Measurements from ENCODE around the gene PCDHA9.
"Not testable (repeated sequence)": the region's sequence is repeated elsewhere in the genome, so short reads cannot be mapped to it uniquely, and the experiment has no call there.

PCDHA9 gene

DNA sequence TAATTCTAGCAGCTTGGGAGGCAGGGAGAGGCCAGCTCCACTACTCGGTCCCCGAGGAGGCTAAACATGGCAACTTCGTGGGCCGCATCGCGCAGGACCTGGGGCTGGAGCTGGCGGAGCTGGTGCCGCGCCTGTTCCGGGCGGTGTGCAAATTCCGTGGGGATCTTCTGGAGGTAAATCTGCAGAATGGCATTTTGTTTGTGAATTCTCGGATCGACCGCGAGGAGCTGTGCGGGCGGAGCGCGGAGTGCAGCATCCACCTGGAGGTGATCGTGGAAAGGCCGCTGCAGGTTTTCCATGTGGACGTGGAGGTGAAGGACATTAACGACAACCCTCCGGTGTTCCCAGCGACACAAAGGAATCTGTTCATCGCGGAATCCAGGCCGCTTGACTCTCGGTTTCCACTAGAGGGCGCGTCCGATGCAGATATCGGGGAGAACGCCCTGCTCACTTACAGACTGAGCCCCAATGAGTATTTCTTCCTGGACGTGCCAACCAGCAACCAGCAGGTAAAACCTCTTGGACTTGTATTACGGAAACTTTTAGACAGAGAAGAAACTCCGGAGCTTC lies 13.7 kb upstream of the PCDHA9 start:
- not testable (repeated sequence) for DNase-seq (ENCODE audit: low read depth)

GRCh38 chr5:140835622-140836510 lies 12.3 kb upstream of the PCDHA9 start:
- no peak for DNase-seq (ENCODE audit: low read depth)

DNA sequence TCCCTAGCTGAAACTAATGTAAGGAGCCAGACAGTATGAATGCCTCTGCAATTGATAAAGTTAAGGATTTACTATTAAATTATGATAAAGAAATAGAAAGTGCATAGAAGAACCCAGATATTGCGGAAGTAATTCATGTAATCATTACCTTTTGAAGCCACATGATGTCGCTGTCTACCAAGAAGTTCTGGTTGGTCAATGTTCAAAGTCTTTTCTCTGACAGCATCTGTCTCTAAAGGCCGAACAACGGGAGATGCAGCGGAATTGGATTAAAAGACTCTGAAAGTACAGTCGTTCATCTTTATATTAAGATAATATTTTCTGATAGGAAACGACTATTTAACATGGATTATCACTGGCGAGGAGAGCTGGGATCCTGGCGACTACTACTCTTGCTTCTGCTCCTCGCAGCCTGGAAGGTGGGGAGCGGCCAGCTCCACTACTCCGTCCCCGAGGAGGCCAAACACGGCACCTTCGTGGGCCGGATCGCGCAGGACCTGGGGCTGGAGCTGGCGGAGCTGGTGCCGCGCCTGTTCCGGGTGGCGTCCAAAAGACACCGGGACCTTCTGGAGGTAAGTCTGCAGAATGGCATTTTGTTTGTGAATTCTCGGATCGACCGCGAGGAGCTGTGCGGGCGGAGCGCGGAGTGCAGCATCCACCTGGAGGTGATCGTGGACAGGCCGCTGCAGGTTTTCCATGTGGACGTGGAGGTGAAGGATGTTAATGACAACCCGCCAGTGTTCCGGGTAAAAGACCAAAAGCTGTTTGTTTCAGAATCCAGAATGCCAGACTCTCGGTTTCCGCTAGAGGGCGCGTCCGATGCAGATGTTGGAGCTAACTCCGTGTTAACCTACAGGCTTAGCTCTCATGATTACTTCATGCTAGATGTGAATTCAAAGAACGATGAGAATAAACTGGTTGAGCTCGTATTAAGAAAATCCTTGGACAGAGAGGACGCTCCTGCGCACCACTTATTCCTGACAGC lies 6.9 kb upstream of the PCDHA9 start, which contains the start of gene PCDHA8:
TSS of gene PCDHA8 (plus strand) at position 210 of the 985 bp plus-strand sequence. CDS start at position 345, 135 bp downstream.
- no peak for DNase-seq (ENCODE audit: low read depth)

DNA sequence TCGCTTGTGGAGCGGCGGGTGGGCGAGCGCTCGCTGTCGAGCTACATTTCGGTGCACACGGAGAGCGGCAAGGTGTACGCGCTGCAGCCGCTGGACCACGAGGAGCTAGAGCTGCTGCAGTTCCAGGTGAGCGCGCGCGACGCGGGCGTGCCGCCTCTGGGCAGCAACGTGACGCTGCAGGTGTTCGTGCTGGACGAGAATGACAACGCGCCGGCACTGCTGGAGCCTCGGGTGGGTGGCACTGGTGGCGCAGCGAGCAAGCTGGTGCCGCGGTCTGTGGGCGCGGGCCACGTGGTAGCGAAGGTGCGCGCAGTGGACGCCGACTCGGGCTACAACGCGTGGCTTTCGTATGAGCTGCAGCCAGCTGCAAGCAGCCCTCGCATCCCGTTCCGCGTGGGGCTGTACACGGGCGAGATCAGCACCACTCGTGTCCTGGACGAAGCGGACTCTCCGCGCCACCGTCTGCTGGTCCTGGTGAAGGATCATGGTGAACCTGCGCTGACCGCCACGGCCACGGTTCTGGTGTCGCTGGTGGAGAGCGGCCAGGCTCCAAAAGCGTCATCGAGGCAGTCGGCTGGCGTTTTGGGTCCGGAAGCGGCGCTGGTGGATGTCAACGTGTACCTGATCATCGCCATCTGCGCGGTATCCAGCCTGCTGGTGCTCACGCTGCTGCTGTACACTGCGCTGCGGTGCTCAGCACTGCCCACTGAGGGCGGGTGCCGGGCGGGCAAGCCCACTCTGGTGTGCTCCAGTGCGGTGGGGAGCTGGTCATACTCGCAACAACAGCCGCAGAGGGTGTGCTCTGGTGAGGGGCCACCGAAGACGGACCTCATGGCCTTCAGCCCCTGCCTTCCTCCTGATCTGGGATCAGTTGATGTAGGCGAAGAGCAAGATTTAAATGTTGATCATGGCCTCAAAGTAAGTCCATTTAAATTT lies 5.1 kb upstream of the PCDHA9 start:
- DNase-seq (ENCODE audit: low read depth), result no peak

DNA sequence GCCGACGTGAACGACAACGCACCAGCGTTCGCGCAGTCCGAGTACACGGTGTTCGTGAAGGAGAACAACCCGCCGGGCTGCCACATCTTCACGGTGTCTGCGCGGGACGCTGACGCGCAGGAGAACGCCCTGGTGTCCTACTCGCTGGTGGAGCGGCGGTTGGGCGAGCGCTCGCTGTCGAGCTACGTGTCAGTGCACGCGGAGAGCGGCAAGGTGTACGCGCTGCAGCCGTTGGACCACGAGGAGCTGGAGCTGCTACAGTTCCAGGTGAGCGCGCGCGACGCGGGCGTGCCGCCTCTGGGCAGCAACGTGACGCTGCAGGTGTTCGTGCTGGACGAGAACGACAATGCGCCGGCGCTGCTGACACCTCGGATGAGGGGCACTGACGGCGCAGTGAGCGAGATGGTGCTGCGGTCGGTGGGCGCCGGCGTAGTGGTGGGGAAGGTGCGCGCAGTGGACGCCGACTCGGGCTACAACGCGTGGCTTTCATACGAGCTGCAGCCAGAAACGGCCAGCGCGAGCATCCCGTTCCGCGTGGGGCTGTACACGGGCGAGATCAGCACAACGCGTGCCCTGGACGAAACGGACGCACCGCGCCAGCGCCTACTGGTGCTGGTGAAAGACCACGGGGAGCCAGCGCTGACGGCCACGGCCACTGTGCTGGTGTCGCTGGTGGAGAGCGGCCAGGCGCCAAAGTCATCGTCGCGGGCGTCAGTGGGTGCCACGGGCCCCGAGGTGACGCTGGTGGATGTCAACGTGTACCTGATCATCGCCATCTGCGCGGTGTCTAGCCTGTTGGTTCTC lies 1.9 kb downstream of the PCDHA9 start:
- not testable (repeated sequence) for DNase-seq (ENCODE audit: low read depth)

DNA sequence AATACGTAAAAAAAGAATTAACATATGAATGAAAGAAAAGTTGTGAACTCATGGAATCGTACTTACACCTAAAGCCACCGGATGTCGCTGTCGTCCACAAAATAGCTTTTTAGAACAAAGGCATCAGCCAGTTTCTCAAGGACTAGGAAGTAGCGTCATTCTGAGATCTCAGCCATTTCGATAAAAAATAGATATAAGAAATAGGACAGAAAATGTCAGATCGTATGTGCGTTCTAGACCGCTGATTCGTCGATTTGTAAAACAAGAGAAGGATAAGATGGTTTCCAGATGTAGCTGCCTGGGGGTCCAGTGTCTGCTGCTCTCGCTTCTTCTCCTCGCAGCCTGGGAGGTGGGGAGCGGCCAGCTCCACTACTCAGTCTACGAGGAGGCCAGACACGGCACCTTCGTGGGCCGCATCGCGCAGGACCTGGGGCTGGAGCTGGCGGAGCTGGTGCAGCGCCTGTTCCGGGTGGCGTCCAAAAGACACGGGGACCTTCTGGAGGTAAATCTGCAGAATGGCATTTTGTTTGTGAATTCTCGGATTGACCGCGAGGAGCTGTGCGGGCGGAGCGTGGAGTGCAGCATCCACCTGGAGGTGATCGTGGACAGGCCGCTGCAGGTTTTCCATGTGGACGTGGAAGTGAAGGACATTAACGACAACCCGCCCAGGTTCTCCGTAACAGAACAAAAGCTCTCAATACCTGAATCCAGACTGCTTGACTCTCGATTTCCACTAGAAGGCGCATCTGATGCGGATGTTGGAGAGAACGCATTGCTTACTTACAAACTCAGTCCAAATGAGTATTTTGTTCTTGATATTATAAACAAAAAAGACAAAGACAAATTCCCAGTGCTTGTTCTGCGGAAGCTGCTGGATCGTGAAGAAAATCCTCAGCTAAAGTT lies 7.8 kb downstream of the PCDHA9 start, which contains the start of gene PCDHA10:
TSS of gene PCDHA10 (plus strand) at position 126 of the 903 bp plus-strand sequence. CDS start at position 278, 152 bp downstream.
- no peak for DNase-seq (ENCODE audit: low read depth)

GRCh38 chr5:140857177-140857986 lies 9.2 kb downstream of the PCDHA9 start:
- DNase-seq (ENCODE audit: low read depth), result no peak

DNA sequence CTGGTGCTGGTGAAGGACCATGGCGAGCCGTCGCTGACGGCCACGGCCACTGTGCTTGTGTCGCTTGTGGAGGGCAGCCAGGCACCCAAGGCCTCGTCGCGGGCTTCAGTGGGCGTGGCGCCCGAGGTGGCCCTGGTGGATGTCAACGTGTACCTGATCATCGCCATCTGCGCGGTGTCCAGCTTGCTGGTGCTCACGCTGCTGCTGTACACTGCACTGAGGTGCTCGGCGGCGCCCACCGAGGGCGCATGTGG lies 9.7 kb downstream of the PCDHA9 start:
- DNase-seq (ENCODE audit: low read depth), result no peak

GRCh38 chr5:140862441-140863295 lies 14.5 kb downstream of the PCDHA9 start:
- no peak for DNase-seq (ENCODE audit: low read depth)

- DNase-seq (ENCODE audit: low read depth), result no peak
These were observed 20.8 kb downstream of the PCDHA9 start, which contains the start of gene PCDHA11 for GRCh38 chr5:140868721-140869554. PCDHA11 (plus strand) TSS chr5:140868957; CDS start chr5:140869104, 147 bp downstream.

DNA sequence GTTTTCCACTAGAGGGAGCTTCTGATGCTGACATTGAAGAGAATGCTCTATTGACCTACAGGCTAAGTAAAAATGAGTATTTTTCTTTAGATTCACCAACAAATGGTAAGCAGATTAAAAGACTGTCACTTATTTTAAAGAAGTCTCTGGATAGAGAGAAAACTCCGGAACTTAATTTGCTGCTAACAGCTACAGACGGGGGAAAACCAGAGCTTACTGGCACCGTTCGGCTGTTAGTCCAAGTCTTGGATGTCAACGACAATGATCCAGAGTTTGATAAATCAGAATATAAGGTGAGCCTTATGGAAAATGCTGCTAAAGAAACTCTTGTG lies 21.3 kb downstream of the PCDHA9 start:
- no peak for DNase-seq (ENCODE audit: low read depth)

DNA sequence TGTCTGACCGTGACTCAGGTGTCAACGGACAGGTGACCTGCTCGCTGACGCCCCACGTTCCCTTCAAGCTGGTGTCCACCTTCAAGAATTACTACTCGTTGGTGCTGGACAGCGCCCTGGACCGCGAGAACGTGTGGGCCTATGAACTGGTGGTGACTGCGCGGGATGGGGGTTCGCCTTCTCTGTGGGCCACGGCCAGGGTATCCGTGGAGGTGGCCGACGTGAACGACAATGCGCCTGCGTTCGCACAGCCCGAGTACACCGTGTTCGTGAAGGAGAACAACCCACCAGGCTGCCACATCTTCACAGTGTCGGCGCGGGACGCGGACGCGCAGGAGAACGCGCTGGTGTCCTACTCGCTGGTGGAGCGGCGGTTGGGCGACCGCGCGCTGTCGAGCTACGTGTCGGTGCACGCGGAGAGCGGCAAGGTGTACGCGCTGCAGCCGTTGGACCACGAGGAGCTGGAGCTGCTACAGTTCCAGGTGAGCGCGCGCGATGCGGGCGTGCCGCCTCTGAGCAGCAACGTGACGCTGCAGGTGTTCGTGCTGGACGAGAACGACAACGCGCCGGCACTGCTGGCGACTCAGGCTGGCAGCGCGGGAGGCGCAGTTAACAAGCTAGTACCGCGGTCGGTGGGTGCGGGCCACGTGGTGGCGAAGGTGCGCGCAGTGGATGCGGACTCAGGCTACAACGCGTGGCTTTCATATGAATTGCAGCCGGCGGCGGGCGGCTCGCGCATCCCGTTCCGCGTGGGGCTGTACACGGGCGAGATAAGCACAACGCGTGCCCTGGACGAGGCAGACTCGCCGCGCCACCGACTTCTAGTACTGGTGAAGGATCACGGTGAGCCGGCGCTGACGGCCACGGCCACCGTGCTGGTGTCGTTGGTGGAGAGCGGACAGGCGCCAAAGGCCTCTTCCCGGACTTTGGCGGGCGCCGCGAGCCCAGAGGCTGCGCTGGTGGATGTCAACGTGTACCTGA lies 22.3 kb downstream of the PCDHA9 start:
- DNase-seq (ENCODE audit: low read depth), result no peak

GRCh38 chr5:140875085-140876065 lies 27.2 kb downstream of the PCDHA9 start, which contains the start of gene PCDHA12:
PCDHA12 (plus strand) TSS chr5:140875308; CDS start chr5:140875473, 165 bp downstream.
- no peak for DNase-seq (ENCODE audit: low read depth)

Data from T follicular helper cell (primary cell).